ENCODE measurements around the gene MYPN. TPM values are rescaled to one million over a fixed set of nuclear protein-coding genes. Genes with fewer than 3 reads are reported as not detected.

The MYPN gene
- total and polyA plus RNA-seq, 2 experiments from 2014 or later, result not detected

GRCh38 chr10:68249297-68249696 is 140.0 kb downstream of the MYPN start (continued):
- TF ChIP-seq CTCF (conservative IDR thresholded peaks at IDR 0.05; ENCODE audit: low read depth in 2 of 2), result no peak
- TF ChIP-seq ZNF331 (CRISPR knock-in tag; IDR thresholded peaks at IDR 0.05; ENCODE audit: low read depth), result no peak
- no peak for TF ChIP-seq JUNB (IDR thresholded peaks at IDR 0.05; ENCODE audit: unreplicated experiment)

GRCh38 chr10:68251151-68251550 is 141.9 kb downstream of the MYPN start:
- H3K9me3 Mint-ChIP-seq, result no peaks in the 10 kb centered on the region
- H3K9me2 ChIP-seq (ENCODE audit: insufficient read depth), result no peaks in the 10 kb centered on the region
- H3K36me3 Mint-ChIP-seq (ENCODE audit: low read depth), result no peaks in the 10 kb centered on the region
- no peaks in the 10 kb centered on the region for H3K36me3 ChIP-seq (ENCODE audit: insufficient read depth)
- H3K4me2 ChIP-seq, result 0 out of 2 replicates have a peak overlapping the region, but pooled peaks have one; percentile 16
- ATAC-seq (peak; percentile 90), DNase-seq (ENCODE audit: low spot score) (peak; percentile 47)
- H3K27ac ChIP-seq (ENCODE audit: low read depth), result no peak overlapping the region
- H3K4me1 ChIP-seq (ENCODE audit: insufficient read depth), result peaks cover 15% of the 10 kb centered on the region
- no peak overlapping the region for H3K4me3 Mint-ChIP-seq
- peaks cover 2% of the 10 kb centered on the region for H3K27me3 Mint-ChIP-seq (ENCODE audit: insufficient read depth, low read depth, poor library complexity)
- no peaks in the 10 kb centered on the region for H3F3A ChIP-seq (replicated peaks; ENCODE audit: low read depth)
- H4K20me1 ChIP-seq (replicated peaks; ENCODE audit: insufficient read depth), result no peaks in the 10 kb centered on the region
- H3K4me3 ChIP-seq, result no peak overlapping the region
- H2AFZ ChIP-seq, result no peak overlapping the region
- H3K79me2 ChIP-seq (replicated peaks; ENCODE audit: insufficient read depth), result no peaks in the 10 kb centered on the region
- TF ChIP-seq ZNF462 (CRISPR knock-in tag; IDR thresholded peaks at IDR 0.05) (no peak), EZH2 (IDR thresholded peaks at IDR 0.05; ENCODE audit: low read depth, unreplicated experiment) (no peak), CREB1 (CRISPR knock-in tag; IDR thresholded peaks at IDR 0.05; ENCODE audit: low read depth) (no peak), ZNF114 (CRISPR knock-in tag; IDR thresholded peaks at IDR 0.05) (no peak), JUNB (IDR thresholded peaks at IDR 0.05; ENCODE audit: unreplicated experiment) (no peak), EZH2phosphoT487 (IDR thresholded peaks at IDR 0.05; ENCODE audit: unreplicated experiment) (no peak), POLR2AphosphoS5 (IDR thresholded peaks at IDR 0.05; ENCODE audit: low read depth) (no peak), CTCF (conservative IDR thresholded peaks at IDR 0.05; ENCODE audit: low read depth in 2 of 2) (no peak), NANOG (IDR thresholded peaks at IDR 0.05; ENCODE audit: borderline replicate concordance) (no peak), ZNF331 (CRISPR knock-in tag; IDR thresholded peaks at IDR 0.05; ENCODE audit: low read depth) (no peak)
- peaks cover 11% of the 10 kb centered on the region; the same call in 1 of the 2 replicates for H3K27me3 ChIP-seq (ENCODE audit: insufficient read depth)
- no peak overlapping the region for H3K27ac Mint-ChIP-seq
- H3K4me1 Mint-ChIP-seq, result peaks cover 20% of the 10 kb centered on the region
